T-cell (primary cell): ENCODE results near the gene OR5AC2. TPM values are rescaled to one million over a fixed set of nuclear protein-coding genes. Genes with fewer than 3 reads are reported as not detected.

Experiments used
- ATAC-seq, 4 experiments: fragments of 200-7000 bp in 3 of 4; fragments of 150-1000 bp in 1 of 4; cut with Tn5 transposase; replicated peaks in 1 of 4; 1 replicate in 3 of 4; 2 replicates in 1 of 4; pipeline ENCODE4 v1.10.0; 2021; ENCODE audit warnings: moderate library complexity in 3 of 4, mild to moderate bottlenecking in 2 of 4, moderate number of reproducible peaks in 1 of 4
- CTCF ChIA-PET, 2 donors: fragments of 300-600 bp; sonication (Branson Sonifier 250); formaldehyde crosslinking; loops; one replicate each; lab custom pipeline; 2022; ENCODE audit warnings: antibody characterized with exemption in 2 of 2; lab: Charles Lee
- POLR2A ChIA-PET, 2 donors: fragments of 300-600 bp; sonication (Branson Sonifier 250); formaldehyde crosslinking; loops; one replicate each; lab custom pipeline; 2022; ENCODE audit warnings: antibody characterized with exemption in 2 of 2; lab: Charles Lee
- DNase-seq, 35 experiments: peaks; one replicate each; pipeline versions ENCODE4 v3.0.0 to v3.0.0-alpha.2; 2013 to 2023
- H3K27ac ChIP-seq: one replicate; pipeline ENCODE4 v1.5.1; 2013; ENCODE audit warnings: low read length
- H3K27me3 ChIP-seq, 2 experiments: replicated peaks in 1 of 2; 1 replicate in 1 of 2; 2 replicates in 1 of 2; pipeline versions ENCODE4 v1.6.1 to v1.7.0; 2013; ENCODE audit warnings: low read length in 1 of 2, mixed read lengths in 1 of 2; ENCODE audit not compliant: control insufficient read depth in 2 of 2, insufficient read depth in 2 of 2; ENCODE audit errors: extremely low read depth in 1 of 2
- H3K36me3 ChIP-seq, 2 donors: 1 replicate in 1 of 2; 2 replicates in 1 of 2; pipeline versions ENCODE4 v1.6.1 to v1.7.0; 2013; ENCODE audit warnings: low read length in 1 of 2; ENCODE audit not compliant: control insufficient read depth in 2 of 2, insufficient read depth in 1 of 2; ENCODE audit errors: extremely low read depth in 1 of 2
- H3K4me1 ChIP-seq, 2 experiments: 1 replicate in 1 of 2; 2 replicates in 1 of 2; pipeline versions ENCODE4 v1.6.1 to v1.7.0; 2013; ENCODE audit warnings: low read length in 2 of 2, mixed read lengths in 1 of 2; ENCODE audit not compliant: insufficient read depth in 2 of 2, control insufficient read depth in 1 of 2; ENCODE audit errors: extremely low read depth in 1 of 2
- H3K4me3 ChIP-seq, 2 donors: 1 replicate in 1 of 2; 2 replicates in 1 of 2; pipeline versions ENCODE4 v1.5.1 to v1.7.0; 2013; ENCODE audit warnings: mild to moderate bottlenecking in 2 of 2, low read length in 1 of 2, moderate library complexity in 1 of 2; ENCODE audit not compliant: control insufficient read depth in 1 of 2; ENCODE audit errors: extremely low read depth in 1 of 2
- H3K9me3 ChIP-seq: 2 replicates; pipeline ENCODE4 v1.7.0; 2013
- H3K27ac Mint-ChIP-seq, 2 donors: one replicate each; pipeline ENCODE4 v1.8.0; 2020 to 2021; ENCODE audit warnings: mild to moderate bottlenecking in 2 of 2, mixed read lengths in 2 of 2
- H3K27me3 Mint-ChIP-seq, 2 donors: one replicate each; pipeline ENCODE4 v1.8.0; 2021 to 2022; ENCODE audit warnings: mixed read lengths in 2 of 2
- H3K36me3 Mint-ChIP-seq: one replicate; pipeline ENCODE4 v1.8.0; 2021; ENCODE audit warnings: mixed read lengths
- H3K4me1 Mint-ChIP-seq, 3 donors: one replicate each; pipeline ENCODE4 v1.8.0; 2020 to 2022; ENCODE audit warnings: mixed read lengths in 3 of 3, mild to moderate bottlenecking in 1 of 3
- H3K4me3 Mint-ChIP-seq, 3 donors: one replicate each; pipeline ENCODE4 v1.8.0; 2020 to 2022; ENCODE audit warnings: mild to moderate bottlenecking in 3 of 3, mixed read lengths in 3 of 3, moderate library complexity in 3 of 3
- H3K9me3 Mint-ChIP-seq, 3 donors: one replicate each; pipeline ENCODE4 v1.8.0; 2020 to 2022; ENCODE audit warnings: mixed read lengths in 3 of 3
- WGBS: methylation state at CpG from one replicate; pipeline ENCODE4 v1.1.5; 2013; ENCODE audit warnings: missing lambda C conversion rate; ENCODE audit not compliant: insufficient coverage; 5-methylcytosine and 5-hydroxymethylcytosine counted together
- total RNA-seq, 35 experiments: library from RNA in 6 of 35; stranded (reverse) in 6 of 35; fragments of 120-200 nt in 1 of 35; gene quantifications; one replicate each; pipeline versions ENCODE4 v1.2.1 to v1.2.4 and lab custom pipeline; 2013 to 2026

The OR5AC2 gene
- total RNA-seq, 5 donors from 2014 or later (not counting 1 experiment from before 2014, with no cell fraction given): not detected

- Mint-ChIP-seq H3K4me1 (no peaks in the 10 kb centered on the region), H3K9me3 (peaks cover 7 to 8% (median 8%) of the 10 kb centered on the region in 3 donors), H3K27me3 (peaks cover 8 to 14% of the 10 kb centered on the region in 2 donors), H3K4me3 (no peak overlapping the region), H3K36me3 (no peaks in the 10 kb centered on the region), H3K27ac (no peak overlapping the region)
- Histone ChIP-seq H3K9me3 (no peaks in the 10 kb centered on the region), H3K36me3 (no peaks in the 10 kb centered on the region), H3K27me3 (peaks cover 0 to 6% of the 10 kb centered on the region in 2 experiments), H3K4me3 (no peak overlapping the region), H3K27ac (no peak overlapping the region), H3K4me1 (no peaks in the 10 kb centered on the region)
- CTCF ChIA-PET: no interaction called here
- DNase-seq: no peak
- ATAC-seq: no peak
- POLR2A ChIA-PET: no interaction called here
- WGBS: 0% methylated on average over 1 of the region's 3 CpGs
Observed at GRCh38 chr3:98114264-98114663, 27.3 kb downstream of the OR5AC2 start.

GRCh38 chr3:98115717-98116116 is 28.7 kb downstream of the OR5AC2 start:
- POLR2A ChIA-PET: no interaction called here

GRCh38 chr3:98130421-98130820 is 43.4 kb downstream of the OR5AC2 start, which contains the start of gene OR5H1:
Gene OR5H1 (plus strand): TSS chr3:98130721. CDS start chr3:98132698, 1,977 bp downstream.
- no peak for ATAC-seq

More at GRCh38 chr3:98115717-98116116, 28.7 kb downstream of the OR5AC2 start:
- DNase-seq (no peak), ATAC-seq (no peak)
- no peak overlapping the region for H3K27ac Mint-ChIP-seq
- no peaks in the 10 kb centered on the region for H3K4me1 Mint-ChIP-seq
- no peak overlapping the region for H3K27ac ChIP-seq
- H3K27me3 ChIP-seq: peaks cover 0 to 2% of the 10 kb centered on the region in 2 experiments
- no peaks in the 10 kb centered on the region for H3K36me3 Mint-ChIP-seq
- no peak overlapping the region for H3K4me3 Mint-ChIP-seq
- no peaks in the 10 kb centered on the region for H3K9me3 ChIP-seq
- no CpG with 5 or more reads among the region's 1 CpG for WGBS
- no peaks in the 10 kb centered on the region for H3K4me1 ChIP-seq
- no peaks in the 10 kb centered on the region for H3K36me3 ChIP-seq
- no peak overlapping the region for H3K4me3 ChIP-seq
- CTCF ChIA-PET: no interaction called here
- H3K27me3 Mint-ChIP-seq: peaks cover 11 to 14% of the 10 kb centered on the region in 2 donors
- H3K9me3 Mint-ChIP-seq: peaks cover 7 to 8% (median 8%) of the 10 kb centered on the region in 3 donors

GRCh38 chr3:98136631-98137030 is 49.7 kb downstream of the OR5AC2 start:
- Mint-ChIP-seq H3K27ac (no peak overlapping the region), H3K27me3 (no peaks in the 10 kb centered on the region), H3K4me3 (no peak overlapping the region), H3K36me3 (no peaks in the 10 kb centered on the region), H3K9me3 (no peaks in the 10 kb centered on the region), H3K4me1 (no peaks in the 10 kb centered on the region)
- no peaks in the 10 kb centered on the region for H3K4me1 ChIP-seq
- no peaks in the 10 kb centered on the region for H3K9me3 ChIP-seq
- H3K27ac ChIP-seq: no peak overlapping the region
- ATAC-seq: no peak
- no peak overlapping the region for H3K4me3 ChIP-seq
- no peak for DNase-seq
- WGBS: no CpG with 5 or more reads among the region's 3 CpGs
- ChIA-PET POLR2A (no interaction called here), CTCF (no interaction called here)
- no peaks in the 10 kb centered on the region for H3K27me3 ChIP-seq
- H3K36me3 ChIP-seq: no peaks in the 10 kb centered on the region

More at GRCh38 chr3:98130421-98130820, 43.4 kb downstream of the OR5AC2 start, which contains the start of gene OR5H1:
- Histone ChIP-seq H3K4me1 (no peaks in the 10 kb centered on the region), H3K9me3 (no peaks in the 10 kb centered on the region), H3K27ac (no peak within 1 kb of the TSS), H3K36me3 (no peaks in the 10 kb centered on the region), H3K4me3 (no peak within 1 kb of the TSS), H3K27me3 (no peaks in the 10 kb centered on the region)
- ChIA-PET CTCF (no interaction called here), POLR2A (no interaction called here)
- no peaks in the 10 kb centered on the region for H3K27me3 Mint-ChIP-seq
- H3K9me3 Mint-ChIP-seq: no peaks in the 10 kb centered on the region
- no peak for DNase-seq
- no peak within 1 kb of the TSS for H3K27ac Mint-ChIP-seq
- no peak within 1 kb of the TSS for H3K4me3 Mint-ChIP-seq
- no peaks in the 10 kb centered on the region for H3K4me1 Mint-ChIP-seq
- no CpG with 5 or more reads among the region's 1 CpG for WGBS
- no peaks in the 10 kb centered on the region for H3K36me3 Mint-ChIP-seq

Other genes with a start within 250 kb of the OR5AC2 start
- 10 to 100 TPM; 22.8 to 34.7 (median 30.9) TPM for gene RIOX2, start 114.7 kb upstream of the OR5AC2 start, total RNA-seq
- not detected for gene GABRR3, start 51.9 kb upstream of the OR5AC2 start, total RNA-seq
- not detected for gene OR5H1, start 43.5 kb downstream of the OR5AC2 start, total RNA-seq
- gene OR5H14, start 60.3 kb downstream of the OR5AC2 start, total RNA-seq: not detected
- not detected for gene OR5H15, start 79.5 kb downstream of the OR5AC2 start, total RNA-seq
- not detected for gene OR5H6, start 177.1 kb downstream of the OR5AC2 start, total RNA-seq
- not detected for gene OR5H2, start 195.3 kb downstream of the OR5AC2 start, total RNA-seq